ENCODE results near the gene AKR1D1.

DNA sequence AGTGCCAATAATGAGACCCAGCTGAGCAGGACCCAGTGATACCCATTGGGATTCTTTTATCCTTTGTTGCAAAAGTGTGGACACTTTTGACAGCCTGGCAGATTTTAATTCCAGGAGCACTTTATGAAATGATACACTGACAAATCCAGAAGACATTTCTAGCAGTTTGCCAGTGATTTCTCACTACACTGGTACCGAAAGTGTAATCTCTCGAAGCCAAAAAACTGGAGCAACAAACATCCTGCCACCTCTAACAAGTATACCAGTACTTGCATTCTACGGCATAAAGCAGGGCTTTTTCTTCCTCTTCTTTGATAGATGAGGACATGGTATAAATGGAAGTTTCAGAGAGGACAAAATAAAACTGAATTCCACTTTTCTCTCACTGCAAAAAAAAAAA is 28.4 kb upstream of the AKR1D1 start:
- TF ChIP-seq, protein P1, sequence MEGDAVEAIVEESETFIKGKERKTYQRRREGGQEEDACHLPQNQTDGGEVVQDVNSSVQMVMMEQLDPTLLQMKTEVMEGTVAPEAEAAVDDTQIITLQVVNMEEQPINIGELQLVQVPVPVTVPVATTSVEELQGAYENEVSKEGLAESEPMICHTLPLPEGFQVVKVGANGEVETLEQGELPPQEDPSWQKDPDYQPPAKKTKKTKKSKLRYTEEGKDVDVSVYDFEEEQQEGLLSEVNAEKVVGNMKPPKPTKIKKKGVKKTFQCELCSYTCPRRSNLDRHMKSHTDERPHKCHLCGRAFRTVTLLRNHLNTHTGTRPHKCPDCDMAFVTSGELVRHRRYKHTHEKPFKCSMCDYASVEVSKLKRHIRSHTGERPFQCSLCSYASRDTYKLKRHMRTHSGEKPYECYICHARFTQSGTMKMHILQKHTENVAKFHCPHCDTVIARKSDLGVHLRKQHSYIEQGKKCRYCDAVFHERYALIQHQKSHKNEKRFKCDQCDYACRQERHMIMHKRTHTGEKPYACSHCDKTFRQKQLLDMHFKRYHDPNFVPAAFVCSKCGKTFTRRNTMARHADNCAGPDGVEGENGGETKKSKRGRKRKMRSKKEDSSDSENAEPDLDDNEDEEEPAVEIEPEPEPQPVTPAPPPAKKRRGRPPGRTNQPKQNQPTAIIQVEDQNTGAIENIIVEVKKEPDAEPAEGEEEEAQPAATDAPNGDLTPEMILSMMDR (conservative IDR thresholded peaks at IDR 0.05 in 1 of 2, IDR thresholded peaks at IDR 0.05 in 1 of 2; ENCODE audit: extremely low read depth in 1 of 2, insufficient read depth in 1 of 2, low read depth in 1 of 2, low read length in 2 of 2), result no peak
- TF ChIP-seq EZH2 (IDR thresholded peaks at IDR 0.05; ENCODE audit: borderline replicate concordance, low read length), result no peak

Data from mammary epithelial cell (primary cell).